Activated CD4-positive, alpha-beta T cell treated with anti-CD3 and anti-CD28 coated beads, Interleukin-10, Interleukin-2, amounts not matched to agents 100 ng/mL and 50 ng/mL, durations not matched to agents 16 hours and 8 hours (primary cell): ENCODE data around the gene COX11.

Source experiments
- DNase-seq: peaks from one replicate; pipeline ENCODE4 v3.0.0-alpha.2; 2020

The COX11 gene

GRCh38 chr17:54968262-54968987, at the start of gene COX11, which contains the start of gene STXBP4:
COX11 (minus strand) TSS chr17:54968654; CDS start chr17:54968646, 8 bp downstream.
STXBP4 (plus strand) TSS chr17:54968765; CDS start chr17:54986220, 17,455 bp downstream.
- peak; percentile 97 for DNase-seq

DNA sequence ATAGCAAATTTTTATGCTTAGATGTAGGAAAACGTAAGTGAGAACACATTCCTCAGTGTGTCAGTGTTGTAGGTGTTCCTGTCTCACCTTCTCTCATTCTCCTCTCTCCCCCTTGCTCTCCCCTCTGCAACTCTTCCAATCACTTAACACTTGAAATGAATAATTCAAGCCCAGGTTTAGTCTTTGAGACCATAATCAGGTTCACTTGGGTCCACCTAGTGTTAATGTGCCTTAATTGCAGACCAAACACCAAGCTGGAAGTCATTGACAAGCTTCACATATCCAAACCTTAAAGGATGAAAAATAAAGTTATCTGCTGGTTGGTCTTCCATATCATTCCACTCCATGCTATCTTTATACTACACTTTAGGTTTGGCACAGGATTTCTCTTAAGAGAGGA, 37.1 kb upstream of the COX11 start:
- peak; percentile 34 for DNase-seq

GRCh38 chr17:55004484-55004883, 36.0 kb upstream of the COX11 start:
- no peak for DNase-seq

DNA sequence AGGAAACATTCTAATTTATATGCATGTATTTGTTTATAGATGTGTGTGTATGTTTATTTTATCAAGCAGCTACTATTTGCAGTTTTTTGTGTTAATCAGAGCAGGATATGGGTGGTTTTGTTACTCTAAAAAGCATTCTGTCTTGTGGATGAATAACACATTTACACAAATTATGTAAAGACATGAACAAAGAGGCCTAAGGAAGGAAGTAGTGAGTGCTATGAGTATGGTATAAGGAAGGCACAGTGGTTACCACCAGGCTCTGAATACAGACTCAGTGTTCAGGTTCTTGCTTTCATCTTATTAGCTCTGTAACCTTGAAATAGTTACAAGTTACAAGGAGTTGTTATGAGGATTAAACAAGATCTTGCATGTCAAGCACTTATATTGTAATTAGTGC, 34.0 kb upstream of the COX11 start:
- DNase-seq = no peak

GRCh38 chr17:54996441-54996840, 28.0 kb upstream of the COX11 start:
- DNase-seq = no peak

- DNase-seq = peak; percentile 59
Observed at GRCh38 chr17:54992797-54993639, 24.6 kb upstream of the COX11 start.

DNA sequence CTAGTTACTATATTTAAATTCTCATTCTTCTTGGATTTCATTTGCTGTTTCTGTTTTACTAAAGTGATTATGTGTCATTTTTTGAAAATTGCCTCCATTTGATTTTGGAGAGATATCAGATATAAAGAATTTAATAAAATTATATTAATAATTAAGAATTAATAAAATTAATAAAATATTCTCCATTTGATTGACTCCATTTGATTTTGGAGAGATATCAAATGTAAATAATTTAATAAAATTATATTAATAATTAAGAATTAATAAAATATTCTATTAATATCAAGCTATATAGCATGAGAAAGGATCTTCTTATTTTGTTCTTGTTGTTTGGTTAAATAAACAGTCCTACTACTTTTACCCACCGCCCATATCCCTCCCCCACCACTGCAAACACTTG, 23.1 kb upstream of the COX11 start:
- DNase-seq = no peak

DNA sequence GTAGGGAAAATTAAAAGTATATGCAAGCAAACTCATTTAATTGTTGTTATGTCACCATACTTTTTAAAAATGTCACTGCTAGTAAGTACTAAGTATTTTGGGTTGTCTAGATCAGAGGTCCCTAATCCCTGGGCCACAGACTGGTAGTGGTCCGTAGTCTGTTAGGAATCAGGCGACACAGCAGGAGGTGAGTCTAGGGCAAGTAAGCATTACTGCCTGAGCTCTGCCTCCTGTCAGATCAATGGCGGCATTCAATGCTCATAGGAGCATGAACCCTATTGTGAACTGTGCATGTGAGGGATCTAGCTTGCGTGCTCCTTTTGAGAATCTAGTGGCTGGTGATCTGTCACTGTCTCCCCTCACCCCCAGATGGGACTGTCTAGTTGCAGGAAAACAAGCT, 21.7 kb upstream of the COX11 start:
- no peak for DNase-seq

- no peak for DNase-seq
Observed at GRCh38 chr17:54985476-54985875, 17.0 kb upstream of the COX11 start.

GRCh38 chr17:54983260-54983659, 14.8 kb upstream of the COX11 start:
- DNase-seq = no peak

- DNase-seq = no peak
Observed at GRCh38 chr17:54982399-54982798, 13.9 kb upstream of the COX11 start.

DNA sequence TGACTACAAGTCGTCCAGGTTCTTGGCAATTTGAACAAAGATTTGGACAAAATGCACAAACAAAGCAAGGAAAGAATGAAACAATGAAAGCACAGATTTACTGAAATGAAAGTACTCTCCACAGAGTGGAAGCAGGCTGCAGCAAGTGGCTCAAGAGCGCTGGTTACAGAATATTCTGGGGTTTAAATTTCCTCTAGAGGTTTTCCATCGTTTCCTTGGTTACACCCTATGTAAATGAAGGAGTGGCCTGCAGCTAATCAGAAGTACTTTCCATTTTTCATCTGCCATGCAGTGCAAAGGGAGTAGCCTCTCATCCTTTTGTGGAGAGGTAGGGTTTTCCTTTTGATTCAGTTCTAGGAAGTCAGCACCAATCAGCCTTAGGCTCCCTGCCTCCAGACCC, 11.9 kb upstream of the COX11 start:
- DNase-seq = no peak

DNA sequence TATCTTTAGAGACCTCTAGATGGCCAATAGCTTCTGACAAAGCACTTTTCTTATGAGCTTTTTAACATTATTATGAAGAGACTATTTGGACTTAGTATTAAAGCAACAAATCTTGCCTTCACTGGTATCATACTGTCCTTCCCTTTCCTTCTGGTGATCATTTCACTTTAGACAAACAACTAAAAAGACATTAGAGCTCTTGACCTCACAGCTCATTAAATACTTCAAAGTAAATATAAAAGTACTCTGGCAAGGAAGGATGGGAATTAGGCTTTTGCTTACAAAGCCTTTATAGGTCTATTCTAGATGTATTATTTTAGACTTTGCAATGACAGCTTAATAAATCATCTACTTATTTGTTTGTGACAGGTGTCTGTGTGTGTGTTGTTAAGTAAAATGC, 11.2 kb upstream of the COX11 start:
- DNase-seq = no peak

DNA sequence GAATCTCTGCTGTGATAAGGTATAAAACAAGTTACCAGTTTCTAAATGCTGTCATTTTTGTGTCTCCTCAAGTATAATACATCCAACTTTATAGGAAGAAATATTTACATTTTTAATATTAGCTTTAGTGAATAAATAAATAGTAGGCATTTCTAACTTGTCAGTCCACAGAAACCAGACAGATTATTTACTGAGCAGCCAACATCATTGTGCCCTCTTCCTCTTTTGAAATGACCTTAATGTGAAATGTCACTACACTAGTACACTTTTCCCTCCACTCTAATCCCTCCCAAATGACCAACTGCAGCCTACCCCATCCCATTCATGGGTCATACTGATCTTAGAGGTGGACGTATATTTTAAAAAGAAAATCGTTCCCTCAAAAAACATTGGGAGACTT, 9.3 kb upstream of the COX11 start:
- DNase-seq = no peak

- no peak for DNase-seq
Observed at GRCh38 chr17:54976316-54976715, 7.9 kb upstream of the COX11 start.

GRCh38 chr17:54974759-54975158, 6.3 kb upstream of the COX11 start:
- no peak for DNase-seq

DNA sequence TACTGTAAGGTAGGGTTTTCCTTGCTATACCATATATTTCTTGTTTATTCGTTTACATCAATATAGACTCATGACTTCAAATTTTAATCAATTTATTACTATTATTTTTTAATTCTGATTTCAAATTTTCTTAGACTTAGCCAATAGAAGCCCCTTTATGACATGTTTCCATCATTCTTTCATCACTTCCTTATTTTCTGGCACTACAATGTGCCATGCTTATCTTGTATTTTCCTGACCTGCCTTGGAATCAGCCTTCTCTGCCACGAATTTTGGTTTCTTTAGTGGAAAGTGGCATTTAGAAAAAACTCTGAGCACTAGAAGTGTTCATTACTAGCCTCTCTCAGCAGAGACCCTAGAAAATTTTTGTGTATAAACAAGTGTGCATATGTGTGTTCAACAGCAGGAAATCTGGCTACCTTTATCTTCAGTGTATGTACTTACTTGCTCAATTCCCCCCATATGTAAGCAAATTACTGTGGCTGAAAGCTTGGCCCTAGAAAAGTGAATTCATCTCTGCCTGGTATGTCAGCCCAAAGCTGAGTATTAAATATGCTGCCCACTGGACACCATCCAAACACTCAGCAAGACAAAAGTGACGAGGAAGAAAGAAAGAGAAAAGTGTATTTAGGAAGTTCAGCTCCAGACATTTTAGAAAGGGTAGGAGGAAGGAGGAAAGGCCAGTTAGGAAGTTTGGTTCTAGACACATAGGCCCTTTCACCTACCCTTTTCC, 4.1 kb upstream of the COX11 start:
- DNase-seq = no peak

GRCh38 chr17:54971901-54972300, 3.4 kb upstream of the COX11 start:
- no peak for DNase-seq

GRCh38 chr17:54971147-54971546, 2.7 kb upstream of the COX11 start:
- no peak for DNase-seq

- peak; percentile 1 for DNase-seq
Observed at GRCh38 chr17:54969658-54970572, 1.5 kb upstream of the COX11 start.

DNA sequence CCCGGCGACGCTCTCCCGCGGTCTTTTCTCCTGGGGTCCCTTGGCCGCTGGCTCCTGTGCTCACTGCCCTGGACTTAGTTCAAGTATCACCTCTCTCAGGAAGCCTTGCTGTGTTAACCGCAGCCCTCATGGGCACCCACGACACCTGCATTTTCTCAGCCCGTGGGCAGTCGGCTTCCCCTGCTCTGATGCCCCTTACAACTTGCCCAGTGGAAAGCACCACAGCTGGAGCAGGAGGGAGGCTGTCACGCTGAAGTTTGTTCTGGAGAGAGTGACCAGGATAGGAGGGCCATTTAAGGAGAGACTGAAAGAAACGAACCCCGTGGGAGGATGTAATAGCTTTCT, 506 bp upstream of the COX11 start:
- peak; percentile 22 for DNase-seq

DNA sequence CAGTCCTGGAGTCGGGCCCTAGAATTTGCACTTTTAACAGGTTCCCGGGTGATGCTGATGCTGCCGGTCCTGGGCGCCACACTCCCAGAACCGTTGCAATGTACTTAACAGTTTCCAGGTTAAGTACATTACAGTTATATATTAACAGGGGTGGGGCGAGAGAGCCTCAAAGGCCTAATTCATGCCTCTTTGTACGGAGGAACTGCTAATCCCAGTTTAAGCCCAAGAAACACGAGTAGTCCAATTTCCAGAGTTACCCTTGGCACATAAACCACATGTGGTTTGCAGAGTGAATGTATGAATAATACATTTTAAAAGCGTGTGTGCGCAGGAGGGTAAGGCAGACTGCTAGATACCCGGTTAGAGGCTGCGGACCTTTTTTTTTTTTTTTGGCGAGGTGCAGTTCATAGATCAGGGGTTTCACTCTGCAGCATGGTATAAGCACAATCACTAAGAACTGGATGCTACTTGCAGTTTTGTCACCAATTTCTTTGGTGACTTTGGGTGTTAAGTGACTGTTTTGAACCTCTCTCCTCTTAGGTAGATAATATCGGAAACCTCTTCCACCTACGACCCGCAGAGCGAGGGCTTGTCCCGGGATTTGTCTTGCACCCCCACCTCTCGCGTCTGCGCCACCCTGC, 713 bp downstream of the COX11 start:
- peak; percentile 65 for DNase-seq
